GM12878 (cell line): ENCODE results near the gene KCTD2. TPM values are rescaled to one million over a fixed set of nuclear protein-coding genes. Genes with fewer than 3 reads are reported as not detected.

Source experiments
- ATAC-seq: fragments of 200-7000 bp; cut with Tn5 transposase; 3 replicates; pipeline ENCODE4 v1.9.1; 2020; ENCODE audit warnings: mild to moderate bottlenecking, moderate library complexity
- BruUV-seq: library from RNA; stranded (reverse); fragments of 400-500 nt; replicated peaks from 2 replicates; lab custom pipeline; 2021; lab: Mats Ljungman, UMichigan
- CTCF ChIA-PET: fragments of 300-600 bp; sonication (Branson Sonifier 250); formaldehyde crosslinking; extraction: SDS; loops from one replicate; lab custom pipeline; 2021; ENCODE audit warnings: inconsistent platforms; lab: Yijun Ruan, JAX
- POLR2A ChIA-PET: fragments of 350-600 bp; formaldehyde crosslinking; extraction: SDS; loops from one replicate; lab custom pipeline; 2021; ENCODE audit warnings: inconsistent platforms; lab: Charles Lee
- RAD21 ChIA-PET: fragments of 300-600 bp; sonication (Branson Sonifier 250); formaldehyde crosslinking; loops from one replicate; lab custom pipeline; 2023; ENCODE audit warnings: antibody characterized with exemption; ENCODE audit not compliant: unreplicated experiment; lab: Charles Lee
- SMC1A ChIA-PET: fragments of 300-600 bp; sonication (Branson Sonifier 250); formaldehyde crosslinking; loops from one replicate; lab custom pipeline; 2023; ENCODE audit not compliant: unreplicated experiment, uncharacterized antibody; lab: Charles Lee
- DNase-seq: peaks from one replicate; pipeline ENCODE4 v3.0.0-alpha.2; 2011; ENCODE audit warnings: low read depth, low spot score
- FAIRE-seq: peaks from 3 replicates; lab custom pipeline; 2011; peaks lifted over from hg19 to GRCh38; lab: Jason Lieb, UNC
- H2AFZ ChIP-seq: 2 replicates; pipeline ENCODE4 v1.6.0; 2011; ENCODE audit warnings: low read depth, low read length, control low read depth; ENCODE audit not compliant: control insufficient read depth
- H3K27ac ChIP-seq: 2 replicates; pipeline ENCODE4 v1.5.1; 2011; ENCODE audit warnings: control low read depth; ENCODE audit not compliant: control insufficient read depth, insufficient read depth
- H3K27me3 ChIP-seq, 2 experiments: replicated peaks in 1 of 2; 2 replicates each; pipeline versions ENCODE4 v1.6.0 to v1.6.1; 2011; ENCODE audit warnings: low read length in 1 of 2; ENCODE audit not compliant: control insufficient read depth in 2 of 2, insufficient read depth in 2 of 2
- H3K36me3 ChIP-seq, 2 experiments: 2 replicates each; pipeline ENCODE4 v1.5.1; 2011; ENCODE audit warnings: low read length in 1 of 2; ENCODE audit not compliant: control insufficient read depth in 2 of 2, insufficient read depth in 2 of 2
- H3K4me1 ChIP-seq: 2 replicates; pipeline ENCODE4 v1.6.1; 2011; ENCODE audit warnings: mild to moderate bottlenecking, low read length, moderate library complexity, mixed read lengths; ENCODE audit not compliant: control insufficient read depth, insufficient read depth
- H3K4me2 ChIP-seq: 2 replicates; pipeline ENCODE4 v1.6.0; 2011; ENCODE audit warnings: control low read depth; ENCODE audit not compliant: control insufficient read depth, insufficient read depth
- H3K4me3 ChIP-seq: fragments of 200-600 bp; sonication (generic); 2 replicates; pipeline ENCODE4 v1.5.1; 2016
- H3K79me2 ChIP-seq: 2 replicates; pipeline ENCODE4 v1.6.0; 2011; ENCODE audit warnings: low read length; ENCODE audit not compliant: control insufficient read depth, insufficient read depth
- H3K9ac ChIP-seq: 2 replicates; pipeline ENCODE4 v1.8.0; 2011; ENCODE audit warnings: low read length, control low read depth, mixed read lengths; ENCODE audit not compliant: control insufficient read depth, insufficient read depth
- H3K9me3 ChIP-seq: replicated peaks from 3 replicates; pipeline ENCODE4 v1.5.1; 2011; ENCODE audit warnings: mild to moderate bottlenecking, low read length; ENCODE audit not compliant: control insufficient read depth, insufficient read depth
- H4K20me1 ChIP-seq: 2 replicates; pipeline ENCODE4 v1.6.0; 2011; ENCODE audit not compliant: control insufficient read depth, insufficient read depth
- CREM ChIP-seq: IDR thresholded peaks from 2 replicates; pipeline ENCODE4 v1.6.1; 2014; ENCODE audit warnings: antibody characterized with exemption, low read depth
- HDGF ChIP-seq: fragments of 450-650 bp; IDR thresholded peaks from 2 replicates; pipeline ENCODE4 v1.6.1; 2016; ENCODE audit warnings: antibody characterized with exemption
- POLR2AphosphoS5 ChIP-seq: IDR thresholded peaks from 2 replicates; pipeline ENCODE4 v1.6.1; 2011; ENCODE audit warnings: mild to moderate bottlenecking, low read length, inconsistent platforms
- SIN3A ChIP-seq: IDR thresholded peaks from 2 replicates; pipeline ENCODE4 v1.6.1; 2012; ENCODE audit warnings: low read depth, low read length, improper control_type of control experiment
- SP1 ChIP-seq: IDR thresholded peaks from one replicate; pipeline ENCODE4 v1.6.1; 2011; ENCODE audit warnings: low read depth, low read length
- TBL1XR1 ChIP-seq: IDR thresholded peaks from 2 replicates; pipeline ENCODE4 v1.6.1; 2012; ENCODE audit warnings: low read depth, low read length, improper control_type of control experiment
- WGBS: methylation state at CpG from one replicate; pipeline ENCODE4 v1.1.6; 2016; ENCODE audit warnings: low lambda C conversion rate; ENCODE audit not compliant: insufficient replicate concordance, insufficient coverage; ENCODE audit errors: missing lambda C conversion rate; 5-methylcytosine and 5-hydroxymethylcytosine counted together
- in situ Hi-C: fragments of 300-500 bp; cut with MboI; formaldehyde crosslinking; loops from 9 replicates; pipeline ENCODE4 v1.14.3; 2018; ENCODE audit warnings: mixed read lengths
- intact Hi-C: fragments of 100-400 bp; cut with micrococcal nuclease; formaldehyde crosslinking; loops from one replicate; pipeline ENCODE4 v1.14.2; 2022; ENCODE audit not compliant: unreplicated experiment
- polyA plus RNA-seq, 11 experiments: library from polyadenylated mRNA; depleted of rRNA in 4 of 11; unstranded in 6 of 11; stranded (reverse) in 5 of 11; fragments of >200 nt; fragmentation: Nextera tagmentation in 4 of 11; fragmentation: Illumina TruSeq in 1 of 11; extraction: Ambion mirVana in 4 of 11; extraction: Trizol in 1 of 11; gene quantifications; 1 replicate in 1 of 11; 2 replicates in 10 of 11; pipeline versions ENCODE4 v1.2.1 to v1.2.3, GENCODE V29; 2011 to 2016; ENCODE audit warnings: inconsistent platforms in 2 of 11, missing spikeins in 2 of 11, low read depth in 1 of 11
- total RNA-seq, 4 experiments: library from RNA; depleted of rRNA in 3 of 4; stranded (reverse); fragments of >200 nt in 3 of 4; fragmentation: Illumina TruSeq in 1 of 4; extraction: Trizol in 1 of 4; gene quantifications; 2 replicates each; pipeline versions ENCODE4 v1.2.1 to v1.2.3, GENCODE V29; 2013 to 2021
- TF ChIP-seq, protein P1 (sequence below): IDR thresholded peaks from 2 replicates; pipeline ENCODE4 v1.6.1; 2012; ENCODE audit warnings: low read length, inconsistent platforms
- TF ChIP-seq, protein P2 (sequence below): fragments of 450-650 bp; IDR thresholded peaks from 2 replicates; pipeline ENCODE4 v1.6.1; 2018; ENCODE audit warnings: borderline replicate concordance, mild to moderate bottlenecking; ENCODE audit not compliant: partially characterized antibody

Gene KCTD2
- total and polyA plus RNA-seq, 10 of the 15 experiments (the other 5 are each of a cell fraction or from before 2014, with no cell fraction given): 1.5 to 27.5 (median 13.7) TPM

GRCh38 chr17:75099881-75100595 lies 53.0 kb downstream of the KCTD2 start:
- in situ Hi-C loops (no loop called here), intact Hi-C loops (no loop called here)
- CTCF ChIA-PET: interaction anchor here (1.4 to 3.8 kb wide), 3 partner anchors 14 to 102 kb away, joined by 5 to 13 read pairs (median 7); no protein-coding TSS in a partner anchor
- no peak for ATAC-seq
- POLR2A ChIA-PET: no interaction called here
- H3K79me2 ChIP-seq: no peaks in the 10 kb centered on the region
- no peak for DNase-seq
- H3K4me2 ChIP-seq: no peak overlapping the region
- SMC1A ChIA-PET: interaction anchor here (1.0 to 1.2 kb wide), 3 partner anchors 13 to 100 kb away, joined by 3 read pairs; no protein-coding TSS in a partner anchor
- H3K9ac ChIP-seq: no peak overlapping the region
- 76% methylated on average over 30 of the region's 31 CpGs for WGBS
- no peak overlapping the region for H2AFZ ChIP-seq
- no peak overlapping the region for H3K27ac ChIP-seq
- FAIRE-seq: no peak
- H3K9me3 ChIP-seq: no peaks in the 10 kb centered on the region
- H3K4me3 ChIP-seq: no peak overlapping the region
- no peaks in the 10 kb centered on the region for H4K20me1 ChIP-seq
- no peaks in the 10 kb centered on the region for H3K27me3 ChIP-seq
- H3K4me1 ChIP-seq: peaks cover 4% of the 10 kb centered on the region; the same call in 1 of the 2 replicates
- TF ChIP-seq POLR2AphosphoS5 (no peak), SIN3A (no peak), TBL1XR1 (no peak), SP1 (no peak), HDGF (no peak), CREM (no peak)
- TF ChIP-seq, protein P1, sequence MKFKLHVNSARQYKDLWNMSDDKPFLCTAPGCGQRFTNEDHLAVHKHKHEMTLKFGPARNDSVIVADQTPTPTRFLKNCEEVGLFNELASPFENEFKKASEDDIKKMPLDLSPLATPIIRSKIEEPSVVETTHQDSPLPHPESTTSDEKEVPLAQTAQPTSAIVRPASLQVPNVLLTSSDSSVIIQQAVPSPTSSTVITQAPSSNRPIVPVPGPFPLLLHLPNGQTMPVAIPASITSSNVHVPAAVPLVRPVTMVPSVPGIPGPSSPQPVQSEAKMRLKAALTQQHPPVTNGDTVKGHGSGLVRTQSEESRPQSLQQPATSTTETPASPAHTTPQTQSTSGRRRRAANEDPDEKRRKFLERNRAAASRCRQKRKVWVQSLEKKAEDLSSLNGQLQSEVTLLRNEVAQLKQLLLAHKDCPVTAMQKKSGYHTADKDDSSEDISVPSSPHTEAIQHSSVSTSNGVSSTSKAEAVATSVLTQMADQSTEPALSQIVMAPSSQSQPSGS: no peak
- TF ChIP-seq, protein P2, sequence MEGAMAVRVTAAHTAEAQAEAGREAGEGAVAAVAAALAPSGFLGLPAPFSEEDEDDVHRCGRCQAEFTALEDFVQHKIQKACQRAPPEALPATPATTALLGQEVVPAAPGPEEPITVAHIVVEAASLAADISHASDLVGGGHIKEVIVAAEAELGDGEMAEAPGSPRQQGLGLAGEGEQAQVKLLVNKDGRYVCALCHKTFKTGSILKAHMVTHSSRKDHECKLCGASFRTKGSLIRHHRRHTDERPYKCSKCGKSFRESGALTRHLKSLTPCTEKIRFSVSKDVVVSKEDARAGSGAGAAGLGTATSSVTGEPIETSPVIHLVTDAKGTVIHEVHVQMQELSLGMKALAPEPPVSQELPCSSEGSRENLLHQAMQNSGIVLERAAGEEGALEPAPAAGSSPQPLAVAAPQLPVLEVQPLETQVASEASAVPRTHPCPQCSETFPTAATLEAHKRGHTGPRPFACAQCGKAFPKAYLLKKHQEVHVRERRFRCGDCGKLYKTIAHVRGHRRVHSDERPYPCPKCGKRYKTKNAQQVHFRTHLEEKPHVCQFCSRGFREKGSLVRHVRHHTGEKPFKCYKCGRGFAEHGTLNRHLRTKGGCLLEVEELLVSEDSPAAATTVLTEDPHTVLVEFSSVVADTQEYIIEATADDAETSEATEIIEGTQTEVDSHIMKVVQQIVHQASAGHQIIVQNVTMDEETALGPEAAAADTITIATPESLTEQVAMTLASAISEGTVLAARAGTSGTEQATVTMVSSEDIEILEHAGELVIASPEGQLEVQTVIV: no peak
- BruUV-seq: no TSS peak
- no peaks in the 10 kb centered on the region for H3K36me3 ChIP-seq
- RAD21 ChIA-PET: no interaction called here
